ENCODE data around the gene FOXP2. TPM values are rescaled to one million over a fixed set of nuclear protein-coding genes. Genes with fewer than 3 reads are reported as not detected.

FOXP2 gene
- total RNA-seq, 6 experiments from 2014 or later = 0.02 to 0.41 (median 0.20) TPM

- Mint-ChIP-seq H3K27me3 (ENCODE audit: insufficient read depth) (no peaks in the 10 kb centered on the region), H3K4me3 (peak overlapping the region; percentile 24; the same call in 1 of the 2 replicates), H3K4me1 (ENCODE audit: low read depth) (no peaks in the 10 kb centered on the region), H3K9me3 (no peaks in the 10 kb centered on the region), H3K36me3 (ENCODE audit: low read depth) (no peaks in the 10 kb centered on the region), H3K27ac (no peak overlapping the region)
- TF ChIP-seq CTCF (IDR thresholded peaks at IDR 0.05) = no peak
- DNase-seq = no peak
Measured at GRCh38 chr7:114653364-114654088, 238.9 kb downstream of the FOXP2 start.

- Mint-ChIP-seq H3K27me3 (ENCODE audit: insufficient read depth) (no peaks in the 10 kb centered on the region), H3K36me3 (ENCODE audit: low read depth) (no peaks in the 10 kb centered on the region), H3K4me3 (no peak overlapping the region), H3K4me1 (ENCODE audit: low read depth) (no peaks in the 10 kb centered on the region), H3K9me3 (no peaks in the 10 kb centered on the region), H3K27ac (no peak overlapping the region)
- DNase-seq = no peak
- no peak for TF ChIP-seq CTCF (IDR thresholded peaks at IDR 0.05)
Measured at GRCh38 chr7:114656466-114656865, 241.9 kb downstream of the FOXP2 start.

GRCh38 chr7:114657279-114657678 lies 242.7 kb downstream of the FOXP2 start:
- Mint-ChIP-seq H3K4me3 (no peak overlapping the region), H3K27me3 (ENCODE audit: insufficient read depth) (no peaks in the 10 kb centered on the region), H3K27ac (no peak overlapping the region), H3K4me1 (ENCODE audit: low read depth) (no peaks in the 10 kb centered on the region), H3K36me3 (ENCODE audit: low read depth) (no peaks in the 10 kb centered on the region), H3K9me3 (no peaks in the 10 kb centered on the region)
- no peak for DNase-seq
- no peak for TF ChIP-seq CTCF (IDR thresholded peaks at IDR 0.05)

DNA sequence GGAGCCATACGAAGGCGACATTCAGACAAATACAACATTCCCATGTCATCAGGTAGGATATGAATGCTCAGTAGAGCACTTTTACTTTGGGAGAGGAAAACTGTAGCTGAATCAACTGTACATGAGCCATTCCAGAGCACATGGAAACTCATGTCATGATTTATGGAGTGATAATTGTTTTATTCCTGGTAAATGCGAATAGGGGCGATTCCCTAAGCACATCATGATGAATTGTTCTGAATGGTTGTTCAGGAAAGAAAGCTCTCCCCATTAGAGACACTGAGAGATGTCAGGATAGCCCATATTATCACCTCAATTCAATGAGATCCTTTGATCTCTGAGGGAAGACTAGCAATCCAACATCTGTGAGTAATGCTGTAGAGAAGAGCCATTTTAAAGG lies 243.6 kb downstream of the FOXP2 start:
- DNase-seq = no peak
- no peak overlapping the region for H3K4me3 Mint-ChIP-seq
- no peaks in the 10 kb centered on the region for H3K4me1 Mint-ChIP-seq (ENCODE audit: low read depth)
- no peak for TF ChIP-seq CTCF (IDR thresholded peaks at IDR 0.05)
- H3K9me3 Mint-ChIP-seq = no peaks in the 10 kb centered on the region
- no peak overlapping the region for H3K27ac Mint-ChIP-seq
- no peaks in the 10 kb centered on the region for H3K27me3 Mint-ChIP-seq (ENCODE audit: insufficient read depth)
- H3K36me3 Mint-ChIP-seq (ENCODE audit: low read depth) = no peaks in the 10 kb centered on the region

DNA sequence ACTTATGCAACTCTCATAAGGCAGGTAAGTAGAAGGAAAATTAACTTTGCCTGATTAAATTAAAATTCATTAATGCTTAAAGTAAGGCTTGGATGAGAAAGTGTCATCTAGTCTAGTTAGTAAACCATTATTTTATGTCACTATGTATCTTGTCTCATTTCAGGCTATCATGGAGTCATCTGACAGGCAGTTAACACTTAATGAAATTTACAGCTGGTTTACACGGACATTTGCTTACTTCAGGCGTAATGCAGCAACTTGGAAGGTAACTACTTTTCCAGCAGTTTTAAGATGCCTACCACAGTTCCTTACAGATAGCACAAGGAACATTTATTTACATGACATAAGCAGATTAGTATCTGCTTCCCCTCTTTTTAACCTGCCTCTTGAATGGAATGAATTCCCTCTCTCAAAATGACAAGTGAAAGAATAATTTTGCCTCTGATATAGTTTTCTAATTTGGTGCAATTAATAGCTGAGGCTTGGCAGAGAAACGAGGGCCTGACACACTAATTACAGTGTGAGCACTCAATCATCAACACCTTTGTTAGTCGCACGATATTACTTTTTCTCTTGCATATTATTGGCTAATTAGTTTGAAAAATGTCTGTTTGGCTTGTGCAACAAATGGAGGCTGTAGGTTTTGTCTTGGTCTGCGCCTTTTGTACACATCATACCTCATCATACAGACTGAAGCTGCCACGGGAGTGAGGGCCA lies 245.0 kb downstream of the FOXP2 start:
- Mint-ChIP-seq H3K4me1 (ENCODE audit: low read depth) (no peaks in the 10 kb centered on the region), H3K27ac (no peak overlapping the region), H3K27me3 (ENCODE audit: insufficient read depth) (no peaks in the 10 kb centered on the region), H3K36me3 (ENCODE audit: low read depth) (no peaks in the 10 kb centered on the region), H3K4me3 (no peak overlapping the region), H3K9me3 (no peaks in the 10 kb centered on the region)
- no peak for DNase-seq
- TF ChIP-seq CTCF (IDR thresholded peaks at IDR 0.05) = no peak
